Keratinocyte (primary cell): ENCODE data around the gene RTL9. TPM values are rescaled to one million over a fixed set of nuclear protein-coding genes. Genes with fewer than 3 reads are reported as not detected.

Experiments
- DNase-seq: peaks from one replicate; pipeline ENCODE4 v3.0.0-alpha.2; 2011; ENCODE audit warnings: low read depth, missing footprints, low spot score
- FAIRE-seq: peaks from 2 replicates; lab custom pipeline; 2011; peaks lifted over from hg19 to GRCh38; lab: Jason Lieb, UNC
- H2AFZ ChIP-seq: 2 replicates; pipeline ENCODE4 v1.6.0; 2012; ENCODE audit warnings: low read length, control low read depth, inconsistent platforms; ENCODE audit not compliant: control insufficient read depth
- H3K27ac ChIP-seq: 2 replicates; pipeline ENCODE4 v1.5.1; 2011; ENCODE audit warnings: low read length; ENCODE audit not compliant: control insufficient read depth, insufficient read depth
- H3K27me3 ChIP-seq: 3 replicates; pipeline ENCODE4 v1.6.0; 2011; ENCODE audit warnings: low read length; ENCODE audit not compliant: control insufficient read depth, insufficient read depth; ENCODE audit errors: extremely low read depth
- H3K36me3 ChIP-seq, 2 experiments: 2 replicates in 1 of 2; 3 replicates in 1 of 2; pipeline ENCODE4 v1.5.1; 2011; ENCODE audit warnings: low read length in 2 of 2, mild to moderate bottlenecking in 1 of 2; ENCODE audit not compliant: control insufficient read depth in 2 of 2, insufficient read depth in 2 of 2; ENCODE audit errors: extremely low read depth in 1 of 2
- H3K4me1 ChIP-seq: 3 replicates; pipeline ENCODE4 v1.5.1; 2011; ENCODE audit warnings: low read length; ENCODE audit not compliant: control insufficient read depth, insufficient read depth; ENCODE audit errors: extremely low read depth
- H3K4me2 ChIP-seq: 3 replicates; pipeline ENCODE4 v1.6.0; 2011; ENCODE audit warnings: low read depth, low read length; ENCODE audit not compliant: control insufficient read depth, insufficient read depth; ENCODE audit errors: extremely low read depth
- H3K4me3 ChIP-seq, 3 experiments: fragments of 200-600 bp in 1 of 3; sonication (generic) in 1 of 3; 2 replicates in 2 of 3; 3 replicates in 1 of 3; pipeline ENCODE4 v1.5.1; 2011 to 2016; ENCODE audit warnings: low read length in 3 of 3, mild to moderate bottlenecking in 3 of 3, control low read depth in 2 of 3, inconsistent platforms in 1 of 3, low read depth in 1 of 3, mixed read lengths in 1 of 3, mixed run types in 1 of 3, moderate library complexity in 1 of 3; ENCODE audit not compliant: control insufficient read depth in 2 of 3, insufficient read depth in 2 of 3; ENCODE audit errors: extremely low read depth in 1 of 3
- H3K79me2 ChIP-seq: 2 replicates; pipeline ENCODE4 v1.6.0; 2012; ENCODE audit warnings: low read length; ENCODE audit not compliant: control insufficient read depth, insufficient read depth
- H3K9ac ChIP-seq: 3 replicates; pipeline ENCODE4 v1.6.0; 2011; ENCODE audit warnings: low read length; ENCODE audit not compliant: control insufficient read depth, insufficient read depth; ENCODE audit errors: extremely low read depth
- H3K9me1 ChIP-seq: 3 replicates; pipeline ENCODE4 v1.6.0; 2011; ENCODE audit warnings: low read length; ENCODE audit not compliant: control insufficient read depth, insufficient read depth; ENCODE audit errors: extremely low read depth
- H3K9me3 ChIP-seq: 2 replicates; pipeline ENCODE4 v1.5.1; 2012; ENCODE audit warnings: low read depth, low read length; ENCODE audit not compliant: control insufficient read depth
- H4K20me1 ChIP-seq: 3 replicates; pipeline ENCODE4 v1.6.0; 2011; ENCODE audit warnings: low read length; ENCODE audit not compliant: control insufficient read depth, insufficient read depth; ENCODE audit errors: extremely low read depth
- CTCF ChIP-seq, 3 experiments: IDR thresholded peaks in 1 of 3; conservative IDR thresholded peaks in 1 of 3; optimal IDR thresholded peaks in 1 of 3; 2 replicates in 2 of 3; 3 replicates in 1 of 3; pipeline versions ENCODE3 to v1.5.1; 2011; ENCODE audit warnings: low read length in 3 of 3, mild to moderate bottlenecking in 3 of 3, moderate library complexity in 2 of 3, control low read depth in 1 of 3, inconsistent platforms in 1 of 3; ENCODE audit not compliant: insufficient read depth in 2 of 3; ENCODE audit errors: extremely low read depth in 1 of 3
- EZH2 ChIP-seq: IDR thresholded peaks from one replicate; pipeline ENCODE4 v1.6.1; 2012; ENCODE audit warnings: inconsistent platforms, mild to moderate bottlenecking, low read length, moderate library complexity
- dilution Hi-C: fragments of 300-500 bp; cut with MboI; formaldehyde crosslinking; loops from one replicate; pipeline ENCODE4 v1.7.0; 2020; ENCODE audit warnings: low sequenced_read_pairs; ENCODE audit not compliant: extremely low pct_ligation_motif_present
- polyA plus RNA-seq, 5 experiments: library from polyadenylated mRNA; depleted of rRNA in 3 of 5; stranded (reverse) in 3 of 5; stranded (forward) in 1 of 5; unstranded in 1 of 5; fragments of >200 nt; gene quantifications; 1 replicate in 1 of 5; 2 replicates in 3 of 5; 3 replicates in 1 of 5; pipeline versions ENCODE4 v1.2.1 to v1.2.3, GENCODE V29; 2011 to 2012; ENCODE audit warnings: missing spikeins in 2 of 5, low read depth in 1 of 5, low replicate concordance in 1 of 5

Gene RTL9
- polyA plus RNA-seq, 1 donor (not counting 4 experiments of a cell fraction or from before 2014, with no cell fraction given): 0.13 TPM

DNA sequence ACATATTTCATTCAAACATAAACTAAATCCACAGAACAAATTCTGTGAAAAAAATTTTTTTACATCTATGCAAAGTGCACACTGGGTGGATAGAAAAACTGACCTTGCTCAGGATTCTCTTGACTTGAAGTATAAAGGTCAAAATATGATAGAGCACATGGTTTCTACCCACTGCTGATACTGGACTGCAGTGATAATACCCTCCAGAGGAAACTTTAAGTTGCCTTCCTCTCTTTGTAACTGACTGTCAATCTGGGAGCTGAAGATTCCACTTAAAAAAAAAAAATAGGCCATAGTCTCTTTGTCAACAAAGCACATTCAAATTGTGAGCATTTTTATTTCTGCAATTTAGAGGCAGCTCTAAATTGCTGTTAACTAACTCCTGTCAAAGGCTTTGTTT is 37.6 kb upstream of the RTL9 start:
- no peaks in the 10 kb centered on the region for H3K9me1 ChIP-seq
- H3K79me2 ChIP-seq: peaks cover 17% of the 10 kb centered on the region
- H3K27ac ChIP-seq: no peak overlapping the region
- no peaks in the 10 kb centered on the region for H3K27me3 ChIP-seq
- H3K4me2 ChIP-seq: no peak overlapping the region
- H3K4me3 ChIP-seq: no peak overlapping the region
- dilution Hi-C loops: no loop called here
- TF ChIP-seq EZH2 (no peak), CTCF (optimal IDR thresholded peaks at IDR 0.05 in 1 of 3, IDR thresholded peaks at IDR 0.05 in 1 of 3, conservative IDR thresholded peaks at IDR 0.05 in 1 of 3; ENCODE audit: extremely low read depth in 1 of 3, insufficient read depth in 2 of 3, low read length in 3 of 3) (no peak)
- FAIRE-seq: no peak
- H3K36me3 ChIP-seq: no peaks in the 10 kb centered on the region
- H3K9me3 ChIP-seq: no peaks in the 10 kb centered on the region
- H2AFZ ChIP-seq: no peak overlapping the region
- no peak for DNase-seq
- no peak overlapping the region for H3K9ac ChIP-seq
- no peaks in the 10 kb centered on the region for H4K20me1 ChIP-seq
- peaks cover 4% of the 10 kb centered on the region for H3K4me1 ChIP-seq

DNA sequence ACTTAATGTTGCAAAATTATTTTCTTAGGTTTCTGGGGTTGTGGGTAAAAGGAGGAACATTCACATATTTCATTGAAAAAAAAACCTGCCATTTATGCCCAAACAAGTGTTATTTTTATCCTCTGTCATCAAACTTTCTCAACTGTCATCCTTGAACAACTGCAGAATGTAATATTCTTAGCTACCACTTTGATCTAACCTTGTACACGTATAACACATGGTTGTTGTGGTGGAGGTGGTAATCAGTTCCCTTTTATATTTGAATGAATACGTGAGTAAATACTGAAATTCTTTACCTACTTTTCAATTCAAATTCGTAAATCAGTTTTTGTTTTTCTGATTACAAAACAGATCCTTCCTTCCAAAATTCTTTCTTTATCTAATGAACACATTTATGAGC is 37.0 kb upstream of the RTL9 start:
- H3K27me3 ChIP-seq: no peaks in the 10 kb centered on the region
- TF ChIP-seq EZH2: no peak
- no peak for TF ChIP-seq CTCF (optimal IDR thresholded peaks at IDR 0.05 in 1 of 3, IDR thresholded peaks at IDR 0.05 in 1 of 3, conservative IDR thresholded peaks at IDR 0.05 in 1 of 3; ENCODE audit: extremely low read depth in 1 of 3, insufficient read depth in 2 of 3, low read length in 3 of 3)
- H3K9me1 ChIP-seq: no peaks in the 10 kb centered on the region
- H3K79me2 ChIP-seq: peaks cover 12% of the 10 kb centered on the region
- H3K36me3 ChIP-seq: no peaks in the 10 kb centered on the region
- H3K9ac ChIP-seq: no peak overlapping the region
- H3K4me2 ChIP-seq: no peak overlapping the region
- H3K27ac ChIP-seq: no peak overlapping the region
- no peak overlapping the region for H2AFZ ChIP-seq
- H3K4me1 ChIP-seq: peaks cover 4% of the 10 kb centered on the region
- no peak overlapping the region for H3K4me3 ChIP-seq
- dilution Hi-C loops: no loop called here
- no peak for FAIRE-seq
- no peaks in the 10 kb centered on the region for H3K9me3 ChIP-seq
- no peak for DNase-seq
- H4K20me1 ChIP-seq: no peaks in the 10 kb centered on the region
